Measurements from ENCODE around the gene LINGO3. TPM values are rescaled to one million over a fixed set of nuclear protein-coding genes. Genes with fewer than 3 reads are reported as not detected.

LINGO3 gene
- total and polyA plus RNA-seq, 5 donors from 2014 or later: 0.22 to 5.3 (median 3.5) TPM

GRCh38 chr19:2343289-2343982 is 35.5 kb upstream of the LINGO3 start:
- H3K27me3 Mint-ChIP-seq: no peaks in the 10 kb centered on the region
- H3K36me3 Mint-ChIP-seq: peaks cover 4% of the 10 kb centered on the region
- no peaks in the 10 kb centered on the region for H3K36me3 ChIP-seq (ENCODE audit: control insufficient read depth, insufficient read depth, low read length)
- H3K9me3 Mint-ChIP-seq: no peaks in the 10 kb centered on the region
- no peak overlapping the region for H3K4me3 Mint-ChIP-seq
- H3K4me3 ChIP-seq (ENCODE audit: low read depth, low read length): no peak overlapping the region
- DNase-seq (no peak), ATAC-seq (ENCODE audit: low read depth in 2 of 2) (no peak)
- no peak overlapping the region for H3K27ac ChIP-seq (ENCODE audit: insufficient read depth, low read length, poor library complexity, severe bottlenecking)
- H3K9me3 ChIP-seq (ENCODE audit: control insufficient read depth in 2 of 2, low read length in 2 of 2): no peaks in the 10 kb centered on the region
- H3K27ac Mint-ChIP-seq: no peak overlapping the region
- H3K27me3 ChIP-seq (ENCODE audit: control insufficient read depth, insufficient read depth, low read length): no peaks in the 10 kb centered on the region
- H3K4me1 Mint-ChIP-seq: peaks cover 0 to 3% (median 0%) of the 10 kb centered on the region in 4 donors
- no peaks in the 10 kb centered on the region for H3K4me1 ChIP-seq (ENCODE audit: control insufficient read depth, insufficient read depth, low read length, poor library complexity, severe bottlenecking)

GRCh38 chr19:2342656-2343288 is 34.8 kb upstream of the LINGO3 start:
- Mint-ChIP-seq H3K27me3 (no peaks in the 10 kb centered on the region), H3K4me1 (peaks cover 0 to 3% (median 0%) of the 10 kb centered on the region in 4 donors), H3K9me3 (no peaks in the 10 kb centered on the region), H3K27ac (no peak overlapping the region), H3K36me3 (peaks cover 4% of the 10 kb centered on the region), H3K4me3 (no peak overlapping the region)
- Histone ChIP-seq H3K9me3 (ENCODE audit: control insufficient read depth in 2 of 2, low read length in 2 of 2) (no peaks in the 10 kb centered on the region), H3K4me1 (ENCODE audit: control insufficient read depth, insufficient read depth, low read length, poor library complexity, severe bottlenecking) (no peaks in the 10 kb centered on the region), H3K4me3 (ENCODE audit: low read depth, low read length) (no peak overlapping the region), H3K36me3 (ENCODE audit: control insufficient read depth, insufficient read depth, low read length) (no peaks in the 10 kb centered on the region), H3K27me3 (ENCODE audit: control insufficient read depth, insufficient read depth, low read length) (no peaks in the 10 kb centered on the region), H3K27ac (ENCODE audit: insufficient read depth, low read length, poor library complexity, severe bottlenecking) (no peak overlapping the region)
- no peak for DNase-seq
- no peak for ATAC-seq (ENCODE audit: low read depth in 2 of 2)

GRCh38 chr19:2341982-2342381 is 34.0 kb upstream of the LINGO3 start:
- no peak for DNase-seq
- H3K27me3 ChIP-seq (ENCODE audit: control insufficient read depth, insufficient read depth, low read length): no peaks in the 10 kb centered on the region
- Mint-ChIP-seq H3K9me3 (no peaks in the 10 kb centered on the region), H3K27me3 (no peaks in the 10 kb centered on the region), H3K27ac (no peak overlapping the region), H3K4me3 (no peak overlapping the region), H3K36me3 (peaks cover 7% of the 10 kb centered on the region), H3K4me1 (peaks cover 0 to 3% (median 0%) of the 10 kb centered on the region in 4 donors)
- H3K4me1 ChIP-seq (ENCODE audit: control insufficient read depth, insufficient read depth, low read length, poor library complexity, severe bottlenecking): no peaks in the 10 kb centered on the region
- H3K4me3 ChIP-seq (ENCODE audit: low read depth, low read length): no peak overlapping the region
- H3K36me3 ChIP-seq (ENCODE audit: control insufficient read depth, insufficient read depth, low read length): no peaks in the 10 kb centered on the region
- no peaks in the 10 kb centered on the region for H3K9me3 ChIP-seq (ENCODE audit: control insufficient read depth in 2 of 2, low read length in 2 of 2)
- H3K27ac ChIP-seq (ENCODE audit: insufficient read depth, low read length, poor library complexity, severe bottlenecking): no peak overlapping the region
- ATAC-seq (ENCODE audit: low read depth in 2 of 2): no peak

- Mint-ChIP-seq H3K4me3 (no peak overlapping the region), H3K27me3 (no peaks in the 10 kb centered on the region), H3K36me3 (peaks cover 9% of the 10 kb centered on the region), H3K9me3 (no peaks in the 10 kb centered on the region), H3K4me1 (peaks cover under 1 to 4% (median 3%) of the 10 kb centered on the region in 4 donors), H3K27ac (no peak overlapping the region)
- no peak overlapping the region for H3K4me3 ChIP-seq (ENCODE audit: low read depth, low read length)
- H3K27ac ChIP-seq (ENCODE audit: insufficient read depth, low read length, poor library complexity, severe bottlenecking): no peak overlapping the region
- no peaks in the 10 kb centered on the region for H3K9me3 ChIP-seq (ENCODE audit: control insufficient read depth in 2 of 2, low read length in 2 of 2)
- DNase-seq (no peak), ATAC-seq (ENCODE audit: low read depth in 2 of 2) (no peak)
- H3K4me1 ChIP-seq (ENCODE audit: control insufficient read depth, insufficient read depth, low read length, poor library complexity, severe bottlenecking): no peaks in the 10 kb centered on the region
- no peaks in the 10 kb centered on the region for H3K36me3 ChIP-seq (ENCODE audit: control insufficient read depth, insufficient read depth, low read length)
- no peaks in the 10 kb centered on the region for H3K27me3 ChIP-seq (ENCODE audit: control insufficient read depth, insufficient read depth, low read length)
Observed at GRCh38 chr19:2341244-2341751, 33.3 kb upstream of the LINGO3 start.

- peaks cover 4 to 10% (median 9%) of the 10 kb centered on the region in 4 donors for H3K4me1 Mint-ChIP-seq
- H3K27me3 Mint-ChIP-seq: no peaks in the 10 kb centered on the region
- H3K27me3 ChIP-seq (ENCODE audit: control insufficient read depth, insufficient read depth, low read length): no peaks in the 10 kb centered on the region
- DNase-seq (no peak), ATAC-seq (ENCODE audit: low read depth in 2 of 2) (no peak)
- no peak overlapping the region for H3K4me3 ChIP-seq (ENCODE audit: low read depth, low read length)
- H3K9me3 Mint-ChIP-seq: peaks cover 0 to 2% (median 0%) of the 10 kb centered on the region in 7 donors
- H3K4me3 Mint-ChIP-seq: no peak overlapping the region
- no peaks in the 10 kb centered on the region for H3K9me3 ChIP-seq (ENCODE audit: control insufficient read depth in 2 of 2, low read length in 2 of 2)
- H3K27ac Mint-ChIP-seq: no peak overlapping the region
- H3K4me1 ChIP-seq (ENCODE audit: control insufficient read depth, insufficient read depth, low read length, poor library complexity, severe bottlenecking): no peaks in the 10 kb centered on the region
- H3K27ac ChIP-seq (ENCODE audit: insufficient read depth, low read length, poor library complexity, severe bottlenecking): no peak overlapping the region
- H3K36me3 Mint-ChIP-seq: peaks cover 12% of the 10 kb centered on the region
- no peaks in the 10 kb centered on the region for H3K36me3 ChIP-seq (ENCODE audit: control insufficient read depth, insufficient read depth, low read length)
Observed at GRCh38 chr19:2340496-2341243, 32.7 kb upstream of the LINGO3 start.

- Mint-ChIP-seq H3K27ac (no peak overlapping the region), H3K9me3 (peaks cover 0 to 2% (median 0%) of the 10 kb centered on the region in 7 donors), H3K4me3 (no peak overlapping the region), H3K36me3 (peaks cover 12% of the 10 kb centered on the region), H3K4me1 (peaks cover 4 to 11% (median 10%) of the 10 kb centered on the region in 4 donors), H3K27me3 (no peaks in the 10 kb centered on the region)
- H3K27ac ChIP-seq (ENCODE audit: insufficient read depth, low read length, poor library complexity, severe bottlenecking): no peak overlapping the region
- no peak overlapping the region for H3K4me3 ChIP-seq (ENCODE audit: low read depth, low read length)
- no peaks in the 10 kb centered on the region for H3K4me1 ChIP-seq (ENCODE audit: control insufficient read depth, insufficient read depth, low read length, poor library complexity, severe bottlenecking)
- ATAC-seq (ENCODE audit: low read depth in 2 of 2) (no peak), DNase-seq (no peak)
- no peaks in the 10 kb centered on the region for H3K36me3 ChIP-seq (ENCODE audit: control insufficient read depth, insufficient read depth, low read length)
- H3K27me3 ChIP-seq (ENCODE audit: control insufficient read depth, insufficient read depth, low read length): no peaks in the 10 kb centered on the region
- H3K9me3 ChIP-seq (ENCODE audit: control insufficient read depth in 2 of 2, low read length in 2 of 2): no peaks in the 10 kb centered on the region
Observed at GRCh38 chr19:2339644-2340310, 31.8 kb upstream of the LINGO3 start.

- Histone ChIP-seq H3K27me3 (ENCODE audit: control insufficient read depth, insufficient read depth, low read length) (no peaks in the 10 kb centered on the region), H3K27ac (ENCODE audit: insufficient read depth, low read length, poor library complexity, severe bottlenecking) (no peak overlapping the region), H3K36me3 (ENCODE audit: control insufficient read depth, insufficient read depth, low read length) (no peaks in the 10 kb centered on the region), H3K4me3 (ENCODE audit: low read depth, low read length) (no peak overlapping the region), H3K9me3 (ENCODE audit: control insufficient read depth in 2 of 2, low read length in 2 of 2) (no peaks in the 10 kb centered on the region), H3K4me1 (ENCODE audit: control insufficient read depth, insufficient read depth, low read length, poor library complexity, severe bottlenecking) (no peaks in the 10 kb centered on the region)
- ATAC-seq (ENCODE audit: low read depth in 2 of 2) (no peak), DNase-seq (no peak)
- no peaks in the 10 kb centered on the region for H3K27me3 Mint-ChIP-seq
- H3K4me1 Mint-ChIP-seq: peaks cover 4 to 11% (median 10%) of the 10 kb centered on the region in 4 donors
- H3K4me3 Mint-ChIP-seq: no peak overlapping the region
- peaks cover 0 to 2% (median 0%) of the 10 kb centered on the region in 7 donors for H3K9me3 Mint-ChIP-seq
- H3K27ac Mint-ChIP-seq: no peak overlapping the region
- peaks cover 12% of the 10 kb centered on the region for H3K36me3 Mint-ChIP-seq
Observed at GRCh38 chr19:2338751-2339643, 31.0 kb upstream of the LINGO3 start.

All from CD4-positive, CD25-positive, alpha-beta regulatory T cell (primary cell).